Mammary epithelial cell (primary cell): ENCODE data around the gene SUCLA2.

Source experiments
- EZH2 ChIP-seq: IDR thresholded peaks from 2 replicates; pipeline ENCODE4 v1.6.1; 2012; ENCODE audit warnings: low read length, inconsistent platforms, borderline replicate concordance
- TF ChIP-seq, protein P1 (sequence below), 2 donors: IDR thresholded peaks in 1 of 2; conservative IDR thresholded peaks in 1 of 2; 2 replicates each; pipeline ENCODE4 v1.5.1; 2011 to 2012; ENCODE audit warnings: inconsistent platforms in 2 of 2, low read length in 2 of 2, mild to moderate bottlenecking in 2 of 2, control low read depth in 1 of 2, low read depth in 1 of 2; ENCODE audit not compliant: insufficient read depth in 1 of 2; ENCODE audit errors: extremely low read depth in 1 of 2

- TF ChIP-seq, protein P1, sequence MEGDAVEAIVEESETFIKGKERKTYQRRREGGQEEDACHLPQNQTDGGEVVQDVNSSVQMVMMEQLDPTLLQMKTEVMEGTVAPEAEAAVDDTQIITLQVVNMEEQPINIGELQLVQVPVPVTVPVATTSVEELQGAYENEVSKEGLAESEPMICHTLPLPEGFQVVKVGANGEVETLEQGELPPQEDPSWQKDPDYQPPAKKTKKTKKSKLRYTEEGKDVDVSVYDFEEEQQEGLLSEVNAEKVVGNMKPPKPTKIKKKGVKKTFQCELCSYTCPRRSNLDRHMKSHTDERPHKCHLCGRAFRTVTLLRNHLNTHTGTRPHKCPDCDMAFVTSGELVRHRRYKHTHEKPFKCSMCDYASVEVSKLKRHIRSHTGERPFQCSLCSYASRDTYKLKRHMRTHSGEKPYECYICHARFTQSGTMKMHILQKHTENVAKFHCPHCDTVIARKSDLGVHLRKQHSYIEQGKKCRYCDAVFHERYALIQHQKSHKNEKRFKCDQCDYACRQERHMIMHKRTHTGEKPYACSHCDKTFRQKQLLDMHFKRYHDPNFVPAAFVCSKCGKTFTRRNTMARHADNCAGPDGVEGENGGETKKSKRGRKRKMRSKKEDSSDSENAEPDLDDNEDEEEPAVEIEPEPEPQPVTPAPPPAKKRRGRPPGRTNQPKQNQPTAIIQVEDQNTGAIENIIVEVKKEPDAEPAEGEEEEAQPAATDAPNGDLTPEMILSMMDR (conservative IDR thresholded peaks at IDR 0.05 in 1 of 2, IDR thresholded peaks at IDR 0.05 in 1 of 2; ENCODE audit: extremely low read depth in 1 of 2, insufficient read depth in 1 of 2, low read depth in 1 of 2, low read length in 2 of 2) = no peak
- no peak for TF ChIP-seq EZH2
These were observed 10.6 kb downstream of the SUCLA2 start for GRCh38 chr13:47990427-47990826.
